ENCODE results near the gene ITPR2. TPM values are rescaled to one million over a fixed set of nuclear protein-coding genes. Genes with fewer than 3 reads are reported as not detected.
"Not testable (repeated sequence)": the region's sequence is repeated elsewhere in the genome, so short reads cannot be mapped to it uniquely, and the experiment has no call there.

ITPR2 gene
- total RNA-seq, 1 donor from 2014 or later, result 77.9 TPM

- Mint-ChIP-seq H3K36me3 (ENCODE audit: unreplicated experiment) (no peaks in the 10 kb centered on the region), H3K27me3 (ENCODE audit: unreplicated experiment) (no peaks in the 10 kb centered on the region), H3K9me3 (ENCODE audit: unreplicated experiment) (no peaks in the 10 kb centered on the region), H3K4me1 (ENCODE audit: low read depth, unreplicated experiment) (peaks cover 8% of the 10 kb centered on the region), H3K27ac (ENCODE audit: unreplicated experiment) (no peak overlapping the region), H3K4me3 (ENCODE audit: unreplicated experiment) (no peak overlapping the region)
- no peak for DNase-seq
- TF ChIP-seq CTCF (IDR thresholded peaks at IDR 0.05; ENCODE audit: partially characterized antibody, unreplicated experiment), result no peak
Measured at GRCh38 chr12:26868447-26869103, 35.6 kb upstream of the ITPR2 start.

GRCh38 chr12:26867080-26867479, 34.1 kb upstream of the ITPR2 start:
- no peaks in the 10 kb centered on the region for H3K27me3 Mint-ChIP-seq (ENCODE audit: unreplicated experiment)
- peaks cover under 1% of the 10 kb centered on the region for H3K9me3 Mint-ChIP-seq (ENCODE audit: unreplicated experiment)
- no peak for DNase-seq
- H3K4me3 Mint-ChIP-seq (ENCODE audit: unreplicated experiment), result no peak overlapping the region
- H3K27ac Mint-ChIP-seq (ENCODE audit: unreplicated experiment), result no peak overlapping the region
- H3K4me1 Mint-ChIP-seq (ENCODE audit: low read depth, unreplicated experiment), result no peaks in the 10 kb centered on the region
- no peaks in the 10 kb centered on the region for H3K36me3 Mint-ChIP-seq (ENCODE audit: unreplicated experiment)
- no peak for TF ChIP-seq CTCF (IDR thresholded peaks at IDR 0.05; ENCODE audit: partially characterized antibody, unreplicated experiment)

DNA sequence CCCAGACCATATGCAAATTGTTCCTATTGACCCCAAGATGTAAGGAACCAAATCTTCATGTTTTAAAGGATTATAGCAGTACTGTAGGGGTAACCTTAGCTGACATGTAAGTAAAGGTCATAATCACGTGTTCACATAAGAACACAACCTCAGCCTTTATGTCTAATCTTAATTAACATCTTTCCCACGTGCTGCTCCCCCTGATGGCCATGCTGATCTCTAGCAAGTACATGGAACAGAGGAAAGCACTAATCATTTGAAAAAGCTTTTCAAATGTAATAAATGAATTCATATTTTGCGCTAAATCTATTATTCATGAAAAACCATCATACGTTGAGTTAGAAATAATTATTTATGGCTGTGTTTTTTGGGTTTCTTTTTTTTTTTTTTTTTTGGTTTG, 30.5 kb upstream of the ITPR2 start:
- TF ChIP-seq CTCF (IDR thresholded peaks at IDR 0.05; ENCODE audit: partially characterized antibody, unreplicated experiment), result no peak
- Mint-ChIP-seq H3K36me3 (ENCODE audit: unreplicated experiment) (no peaks in the 10 kb centered on the region), H3K27me3 (ENCODE audit: unreplicated experiment) (no peaks in the 10 kb centered on the region), H3K9me3 (ENCODE audit: unreplicated experiment) (peaks cover 2% of the 10 kb centered on the region), H3K4me3 (ENCODE audit: unreplicated experiment) (no peak overlapping the region), H3K4me1 (ENCODE audit: low read depth, unreplicated experiment) (no peaks in the 10 kb centered on the region), H3K27ac (ENCODE audit: unreplicated experiment) (no peak overlapping the region)
- no peak for DNase-seq

- not testable (repeated sequence) for DNase-seq; H3K27ac Mint-ChIP-seq (ENCODE audit: unreplicated experiment); H3K4me1 Mint-ChIP-seq (ENCODE audit: low read depth, unreplicated experiment); H3K36me3 Mint-ChIP-seq (ENCODE audit: unreplicated experiment); H3K9me3 Mint-ChIP-seq (ENCODE audit: unreplicated experiment); H3K4me3 Mint-ChIP-seq (ENCODE audit: unreplicated experiment); H3K27me3 Mint-ChIP-seq (ENCODE audit: unreplicated experiment)
Measured at GRCh38 chr12:26862787-26863186, 29.8 kb upstream of the ITPR2 start.

DNA sequence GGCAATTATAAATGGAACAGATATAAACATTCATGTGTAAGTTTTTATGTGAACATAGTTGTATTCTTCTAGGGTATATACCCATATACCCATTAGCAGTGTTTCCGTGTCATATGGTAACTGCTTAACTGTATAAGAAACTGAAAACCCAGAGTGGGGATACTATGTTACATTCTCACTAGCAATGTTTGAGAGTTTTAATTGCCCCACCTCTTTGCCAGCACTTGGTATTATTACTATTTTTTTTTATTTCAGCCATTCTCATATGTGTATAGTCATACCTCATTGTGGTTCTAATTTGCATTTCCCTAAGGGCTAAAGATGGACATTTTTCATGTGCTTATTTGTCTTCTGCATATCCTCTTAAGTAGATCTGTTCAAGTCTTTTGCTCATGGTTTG, 28.7 kb upstream of the ITPR2 start:
- no peak overlapping the region for H3K27ac Mint-ChIP-seq (ENCODE audit: unreplicated experiment)
- no peak overlapping the region for H3K4me3 Mint-ChIP-seq (ENCODE audit: unreplicated experiment)
- DNase-seq, result no peak
- no peaks in the 10 kb centered on the region for H3K4me1 Mint-ChIP-seq (ENCODE audit: low read depth, unreplicated experiment)
- no peak for TF ChIP-seq CTCF (IDR thresholded peaks at IDR 0.05; ENCODE audit: partially characterized antibody, unreplicated experiment)
- peaks cover 2% of the 10 kb centered on the region for H3K9me3 Mint-ChIP-seq (ENCODE audit: unreplicated experiment)
- H3K27me3 Mint-ChIP-seq (ENCODE audit: unreplicated experiment), result no peaks in the 10 kb centered on the region
- H3K36me3 Mint-ChIP-seq (ENCODE audit: unreplicated experiment), result no peaks in the 10 kb centered on the region

Measured in glutamatergic neuron (in vitro differentiated cells).